Measurements from ENCODE around the gene SYNE2.

DNA sequence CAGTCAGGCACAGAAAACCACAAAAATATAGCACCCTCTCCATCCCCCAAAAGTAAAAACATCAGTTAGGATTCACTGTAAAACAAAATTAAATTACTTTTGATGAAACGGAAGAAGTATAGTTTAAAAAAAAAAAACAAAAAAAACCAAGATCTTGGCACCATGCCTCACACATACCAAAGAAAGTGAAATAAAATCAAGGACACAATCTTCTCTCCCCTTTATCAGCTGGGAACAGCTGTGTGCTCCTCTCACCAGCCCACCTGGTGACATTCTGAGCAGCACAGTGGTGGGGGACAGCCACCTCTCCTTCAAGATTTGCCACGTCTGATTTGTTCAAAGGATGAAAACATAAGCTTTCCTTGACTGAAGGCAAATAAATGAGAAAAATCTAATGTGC, 385.8 kb downstream of the SYNE2 start:
- TF ChIP-seq, protein P1, sequence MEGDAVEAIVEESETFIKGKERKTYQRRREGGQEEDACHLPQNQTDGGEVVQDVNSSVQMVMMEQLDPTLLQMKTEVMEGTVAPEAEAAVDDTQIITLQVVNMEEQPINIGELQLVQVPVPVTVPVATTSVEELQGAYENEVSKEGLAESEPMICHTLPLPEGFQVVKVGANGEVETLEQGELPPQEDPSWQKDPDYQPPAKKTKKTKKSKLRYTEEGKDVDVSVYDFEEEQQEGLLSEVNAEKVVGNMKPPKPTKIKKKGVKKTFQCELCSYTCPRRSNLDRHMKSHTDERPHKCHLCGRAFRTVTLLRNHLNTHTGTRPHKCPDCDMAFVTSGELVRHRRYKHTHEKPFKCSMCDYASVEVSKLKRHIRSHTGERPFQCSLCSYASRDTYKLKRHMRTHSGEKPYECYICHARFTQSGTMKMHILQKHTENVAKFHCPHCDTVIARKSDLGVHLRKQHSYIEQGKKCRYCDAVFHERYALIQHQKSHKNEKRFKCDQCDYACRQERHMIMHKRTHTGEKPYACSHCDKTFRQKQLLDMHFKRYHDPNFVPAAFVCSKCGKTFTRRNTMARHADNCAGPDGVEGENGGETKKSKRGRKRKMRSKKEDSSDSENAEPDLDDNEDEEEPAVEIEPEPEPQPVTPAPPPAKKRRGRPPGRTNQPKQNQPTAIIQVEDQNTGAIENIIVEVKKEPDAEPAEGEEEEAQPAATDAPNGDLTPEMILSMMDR (IDR thresholded peaks at IDR 0.05; ENCODE audit: insufficient read depth, low read depth, low read length): no peak
- no peak for TF ChIP-seq EZH2 (IDR thresholded peaks at IDR 0.05; ENCODE audit: insufficient read depth, low read length)

Measured in astrocyte (in vitro differentiated cells and primary cell).